ENCODE results near the gene AQP5. TPM values are rescaled to one million over a fixed set of nuclear protein-coding genes. Genes with fewer than 3 reads are reported as not detected.

Gene AQP5
- total RNA-seq, 1 donor: not detected

- Histone ChIP-seq H3K4me2 (ENCODE audit: insufficient read depth, low read length) (peak overlapping the region; percentile 90), H4K20me1 (ENCODE audit: insufficient read depth, low read length) (no peaks in the 10 kb centered on the region), H3K27me3 (ENCODE audit: insufficient read depth, low read length) (peaks cover 67% of the 10 kb centered on the region), H3K36me3 (ENCODE audit: insufficient read depth, low read length) (no peaks in the 10 kb centered on the region), H3K27ac (ENCODE audit: low read depth, low read length) (no peak overlapping the region), H2AFZ (ENCODE audit: low read length) (peak overlapping the region; percentile 79), H3K9me3 (ENCODE audit: low read depth, low read length) (no peaks in the 10 kb centered on the region), H3K4me1 (ENCODE audit: insufficient read depth, low read length) (no peaks in the 10 kb centered on the region), H3K4me3 (ENCODE audit: insufficient read depth, low read length) (peak overlapping the region; percentile 68), H3K79me2 (ENCODE audit: insufficient read depth, low read length) (no peaks in the 10 kb centered on the region)
- TF ChIP-seq, protein P1, sequence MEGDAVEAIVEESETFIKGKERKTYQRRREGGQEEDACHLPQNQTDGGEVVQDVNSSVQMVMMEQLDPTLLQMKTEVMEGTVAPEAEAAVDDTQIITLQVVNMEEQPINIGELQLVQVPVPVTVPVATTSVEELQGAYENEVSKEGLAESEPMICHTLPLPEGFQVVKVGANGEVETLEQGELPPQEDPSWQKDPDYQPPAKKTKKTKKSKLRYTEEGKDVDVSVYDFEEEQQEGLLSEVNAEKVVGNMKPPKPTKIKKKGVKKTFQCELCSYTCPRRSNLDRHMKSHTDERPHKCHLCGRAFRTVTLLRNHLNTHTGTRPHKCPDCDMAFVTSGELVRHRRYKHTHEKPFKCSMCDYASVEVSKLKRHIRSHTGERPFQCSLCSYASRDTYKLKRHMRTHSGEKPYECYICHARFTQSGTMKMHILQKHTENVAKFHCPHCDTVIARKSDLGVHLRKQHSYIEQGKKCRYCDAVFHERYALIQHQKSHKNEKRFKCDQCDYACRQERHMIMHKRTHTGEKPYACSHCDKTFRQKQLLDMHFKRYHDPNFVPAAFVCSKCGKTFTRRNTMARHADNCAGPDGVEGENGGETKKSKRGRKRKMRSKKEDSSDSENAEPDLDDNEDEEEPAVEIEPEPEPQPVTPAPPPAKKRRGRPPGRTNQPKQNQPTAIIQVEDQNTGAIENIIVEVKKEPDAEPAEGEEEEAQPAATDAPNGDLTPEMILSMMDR (IDR thresholded peaks at IDR 0.05; ENCODE audit: extremely low read depth, low read depth, low read length): peak; percentile 69
- DNase-seq (ENCODE audit: insufficient read length, low spot score, missing footprints): peak; percentile 100
These were observed 5.5 kb downstream of the AQP5 start for GRCh38 chr12:49967042-49967776.

DNA sequence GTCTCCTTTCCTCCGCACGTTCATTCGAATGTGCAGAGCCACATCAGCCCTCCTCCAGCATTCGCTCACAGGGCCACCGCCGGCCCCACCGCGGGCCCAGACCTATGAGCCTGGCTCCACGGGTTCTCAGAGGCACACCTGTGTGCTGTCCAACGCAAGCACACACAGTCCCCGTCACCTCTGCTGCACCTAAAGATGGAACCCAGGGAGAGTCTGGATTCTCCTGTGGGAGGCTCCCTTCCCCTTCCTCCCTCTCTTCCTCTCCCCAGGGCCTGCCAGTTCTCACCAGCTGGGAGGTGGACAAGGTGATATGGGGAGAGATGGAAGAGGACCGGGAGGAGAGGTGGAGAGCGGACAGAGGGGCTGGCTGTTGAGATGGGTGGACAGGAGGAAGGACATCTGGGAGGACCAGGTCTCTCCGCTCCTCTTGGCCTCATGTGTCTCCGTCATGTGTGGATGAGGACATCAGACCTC lies 6.1 kb downstream of the AQP5 start:
- no peaks in the 10 kb centered on the region for H3K4me1 ChIP-seq (ENCODE audit: insufficient read depth, low read length)
- peak overlapping the region; percentile 90 for H3K4me2 ChIP-seq (ENCODE audit: insufficient read depth, low read length)
- peaks cover 65% of the 10 kb centered on the region for H3K27me3 ChIP-seq (ENCODE audit: insufficient read depth, low read length)
- H3K9me3 ChIP-seq (ENCODE audit: low read depth, low read length): no peaks in the 10 kb centered on the region
- peak overlapping the region; percentile 68 for H3K4me3 ChIP-seq (ENCODE audit: insufficient read depth, low read length)
- DNase-seq (ENCODE audit: insufficient read length, low spot score, missing footprints): peak; percentile 61
- no peaks in the 10 kb centered on the region for H4K20me1 ChIP-seq (ENCODE audit: insufficient read depth, low read length)
- H3K36me3 ChIP-seq (ENCODE audit: insufficient read depth, low read length): no peaks in the 10 kb centered on the region
- TF ChIP-seq, protein P1 (IDR thresholded peaks at IDR 0.05; ENCODE audit: extremely low read depth, low read depth, low read length): no peak
- H3K79me2 ChIP-seq (ENCODE audit: insufficient read depth, low read length): no peaks in the 10 kb centered on the region
- no peak overlapping the region for H3K27ac ChIP-seq (ENCODE audit: low read depth, low read length)
- H2AFZ ChIP-seq (ENCODE audit: low read length): peak overlapping the region; percentile 79

DNA sequence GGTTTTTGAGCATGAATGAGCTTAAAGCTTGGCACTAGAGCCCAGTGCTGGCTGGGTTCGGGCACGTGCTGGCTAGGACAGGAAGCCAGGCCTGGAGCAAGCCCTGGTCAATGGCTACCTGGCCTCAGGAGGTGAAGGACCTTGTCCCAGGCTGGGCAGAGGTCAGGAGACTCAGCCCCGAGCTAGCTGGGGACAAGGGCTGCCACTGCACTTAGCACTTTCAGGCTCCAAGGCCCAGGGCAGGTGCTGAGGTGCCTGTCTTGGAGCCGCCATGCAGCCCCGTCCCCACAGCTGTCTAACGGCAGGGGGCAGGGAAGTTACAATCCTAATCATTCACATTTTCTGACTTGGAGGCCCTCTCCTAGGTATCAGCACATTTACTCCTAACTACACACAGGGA lies 6.8 kb downstream of the AQP5 start:
- Histone ChIP-seq H3K79me2 (ENCODE audit: insufficient read depth, low read length) (no peaks in the 10 kb centered on the region), H3K36me3 (ENCODE audit: insufficient read depth, low read length) (no peaks in the 10 kb centered on the region), H3K27ac (ENCODE audit: low read depth, low read length) (no peak overlapping the region), H3K4me3 (ENCODE audit: insufficient read depth, low read length) (no peak overlapping the region), H3K27me3 (ENCODE audit: insufficient read depth, low read length) (peaks cover 66% of the 10 kb centered on the region), H2AFZ (ENCODE audit: low read length) (no peak overlapping the region), H3K4me2 (ENCODE audit: insufficient read depth, low read length) (no peak overlapping the region), H3K9me3 (ENCODE audit: low read depth, low read length) (no peaks in the 10 kb centered on the region), H3K4me1 (ENCODE audit: insufficient read depth, low read length) (no peaks in the 10 kb centered on the region), H4K20me1 (ENCODE audit: insufficient read depth, low read length) (no peaks in the 10 kb centered on the region)
- peak; percentile 51 for DNase-seq (ENCODE audit: insufficient read length, low spot score, missing footprints)
- TF ChIP-seq, protein P1 (IDR thresholded peaks at IDR 0.05; ENCODE audit: extremely low read depth, low read depth, low read length): no peak

- Histone ChIP-seq H3K27me3 (ENCODE audit: insufficient read depth, low read length) (peaks cover 61% of the 10 kb centered on the region), H4K20me1 (ENCODE audit: insufficient read depth, low read length) (no peaks in the 10 kb centered on the region), H3K36me3 (ENCODE audit: insufficient read depth, low read length) (no peaks in the 10 kb centered on the region), H3K4me2 (ENCODE audit: insufficient read depth, low read length) (no peak overlapping the region), H3K79me2 (ENCODE audit: insufficient read depth, low read length) (no peaks in the 10 kb centered on the region), H3K9me3 (ENCODE audit: low read depth, low read length) (no peaks in the 10 kb centered on the region), H3K27ac (ENCODE audit: low read depth, low read length) (no peak overlapping the region), H3K4me3 (ENCODE audit: insufficient read depth, low read length) (no peak overlapping the region), H3K4me1 (ENCODE audit: insufficient read depth, low read length) (no peaks in the 10 kb centered on the region), H2AFZ (ENCODE audit: low read length) (no peak overlapping the region)
- DNase-seq (ENCODE audit: insufficient read length, low spot score, missing footprints): peak; percentile 34
- TF ChIP-seq, protein P1 (IDR thresholded peaks at IDR 0.05; ENCODE audit: extremely low read depth, low read depth, low read length): no peak
These were observed 7.4 kb downstream of the AQP5 start for GRCh38 chr12:49969027-49969426.
